HCT116 (cell line): ENCODE results near the gene STK32B. TPM values are rescaled to one million over a fixed set of nuclear protein-coding genes. Genes with fewer than 3 reads are reported as not detected.

Experiments
- ATAC-seq: fragments of 200-7000 bp; cut with Tn5 transposase; 2 replicates; pipeline ENCODE4 v1.9.1; 2020; ENCODE audit warnings: mild to moderate bottlenecking, moderate library complexity
- BruUV-seq: library from RNA; stranded (reverse); fragments of 400-500 nt; replicated peaks from 2 replicates; lab custom pipeline; 2021; lab: Mats Ljungman, UMichigan
- CTCF ChIA-PET: fragments of 300-600 bp; sonication (Branson Sonifier 250); formaldehyde crosslinking; loops from one replicate; lab custom pipeline; 2021; ENCODE audit warnings: antibody characterized with exemption; lab: Charles Lee
- POLR2A ChIA-PET: fragments of 300-600, 350-600 bp; sonication (Branson Sonifier 250); formaldehyde crosslinking; loops from one replicate; lab custom pipeline; 2021; ENCODE audit warnings: antibody characterized with exemption; lab: Charles Lee
- RAD21 ChIA-PET, 2 experiments: fragments of 300-600 bp; sonication (Branson Sonifier 250); formaldehyde crosslinking; loops; one replicate each; lab custom pipeline; 2023; ENCODE audit warnings: low total read pairs in 2 of 2; ENCODE audit not compliant: uncharacterized antibody in 2 of 2, unreplicated experiment in 2 of 2, low non-redundant PET in 1 of 2; lab: Charles Lee
- DNase-seq: peaks from one replicate; pipeline ENCODE4 v3.0.0-alpha.2; 2010; ENCODE audit warnings: low read depth, low spot score
- H2AFZ ChIP-seq: fragments of 200-600 bp; shearing (Covaris generic), sonication (generic); 2 replicates; pipeline ENCODE4 v1.6.1; 2017; ENCODE audit warnings: low read depth, mixed run types, mixed read lengths, antibody characterized with exemption, low read length; ENCODE audit not compliant: poor library complexity, severe bottlenecking
- H3K27ac ChIP-seq: 2 replicates; pipeline ENCODE4 v1.5.1; 2012; ENCODE audit warnings: low read depth, low read length
- H3K27me3 ChIP-seq: fragments of 200-600 bp; sonication (generic); 2 replicates; pipeline ENCODE4 v1.6.1; 2016; ENCODE audit warnings: mixed run types, low read length, mixed read lengths; ENCODE audit not compliant: insufficient read depth
- H3K36me3 ChIP-seq, 2 experiments: fragments of 200-500 bp in 1 of 2; fragments of 200-600 bp in 1 of 2; sonication (Bioruptor generic) in 1 of 2; sonication (generic) in 1 of 2; 2 replicates each; pipeline versions ENCODE4 v1.5.1 to v1.6.1; 2014 to 2016; ENCODE audit warnings: low read length in 2 of 2, inconsistent platforms in 1 of 2, mixed read lengths in 1 of 2, mixed run types in 1 of 2; ENCODE audit not compliant: insufficient read depth in 2 of 2, control insufficient read depth in 1 of 2
- H3K4me1 ChIP-seq, 2 experiments: fragments of 200-600 bp in 1 of 2; sonication (generic) in 1 of 2; 2 replicates each; pipeline versions ENCODE4 v1.5.1 to v1.6.1; 2012 to 2017; ENCODE audit warnings: low read length in 2 of 2, inconsistent platforms in 1 of 2, mild to moderate bottlenecking in 1 of 2, mixed read lengths in 1 of 2, mixed run types in 1 of 2, moderate library complexity in 1 of 2; ENCODE audit not compliant: insufficient read depth in 2 of 2, control insufficient read depth in 1 of 2
- H3K4me2 ChIP-seq: fragments of 200-600 bp; sonication (generic); 2 replicates; pipeline ENCODE4 v1.6.1; 2017; ENCODE audit warnings: mixed run types, low read length, mixed read lengths
- H3K4me3 ChIP-seq, 2 experiments: fragments of 200-600 bp in 1 of 2; sonication (generic) in 1 of 2; replicated peaks in 1 of 2; 2 replicates each; pipeline ENCODE4 v1.5.1; 2011 to 2016; ENCODE audit warnings: low read length in 2 of 2, control low read depth in 1 of 2, low read depth in 1 of 2, mild to moderate bottlenecking in 1 of 2, mixed read lengths in 1 of 2, mixed run types in 1 of 2
- H3K79me2 ChIP-seq: fragments of 200-600 bp; sonication (generic); 2 replicates; pipeline ENCODE4 v1.6.1; 2017; ENCODE audit warnings: mild to moderate bottlenecking, mixed run types, low read length, moderate library complexity, mixed read lengths; ENCODE audit not compliant: insufficient read depth
- H3K9ac ChIP-seq: fragments of 200-600 bp; sonication (generic); 2 replicates; pipeline ENCODE4 v1.6.1; 2016; ENCODE audit warnings: low read length, mixed read lengths
- H3K9me2 ChIP-seq: fragments of 200-600 bp; sonication (generic), shearing (Covaris generic); 2 replicates; pipeline ENCODE4 v1.6.1; 2017; ENCODE audit warnings: mixed run types, mild to moderate bottlenecking, moderate library complexity; ENCODE audit not compliant: insufficient read depth
- H3K9me3 ChIP-seq, 2 experiments: fragments of 200-500 bp in 1 of 2; fragments of 200-600 bp in 1 of 2; sonication (Bioruptor generic) in 1 of 2; sonication (generic) in 1 of 2; 2 replicates each; pipeline ENCODE4 v1.6.1; 2014 to 2017; ENCODE audit warnings: low read length in 2 of 2, mixed read lengths in 2 of 2, inconsistent platforms in 1 of 2, low read depth in 1 of 2, mild to moderate bottlenecking in 1 of 2, mixed run types in 1 of 2, moderate library complexity in 1 of 2; ENCODE audit not compliant: control insufficient read depth in 1 of 2, insufficient read depth in 1 of 2
- H4K20me1 ChIP-seq: fragments of 200-600 bp; sonication (generic), shearing (Covaris generic); 2 replicates; pipeline ENCODE4 v1.6.1; 2017; ENCODE audit warnings: mixed run types, mild to moderate bottlenecking, moderate library complexity; ENCODE audit not compliant: insufficient read depth
- ATF3 ChIP-seq: IDR thresholded peaks from 2 replicates; pipeline ENCODE4 v1.6.1; 2012
- CBX3 ChIP-seq: IDR thresholded peaks from 2 replicates; pipeline ENCODE4 v1.6.1; 2012; ENCODE audit warnings: low read depth
- CTCF ChIP-seq, 3 experiments: fragments of 200-600 bp in 1 of 3; sonication (generic) in 1 of 3; IDR thresholded peaks in 2 of 3; conservative IDR thresholded peaks in 1 of 3; 2 replicates each; pipeline ENCODE4 v1.5.1; 2012 to 2017; ENCODE audit warnings: low read depth in 2 of 3, low read length in 2 of 3, antibody characterized with exemption in 1 of 3, borderline replicate concordance in 1 of 3, control low read depth in 1 of 3, mild to moderate bottlenecking in 1 of 3, mixed read lengths in 1 of 3, mixed run types in 1 of 3, moderate library complexity in 1 of 3; ENCODE audit not compliant: insufficient read depth in 1 of 3
- EGR1 ChIP-seq: IDR thresholded peaks from 2 replicates; pipeline ENCODE4 v1.6.1; 2012; ENCODE audit warnings: low read depth
- ELF1 ChIP-seq: IDR thresholded peaks from 2 replicates; pipeline ENCODE4 v1.6.1; 2012; ENCODE audit warnings: low read depth, borderline replicate concordance
- EZH2 ChIP-seq: fragments of 200-600 bp; sonication (generic); IDR thresholded peaks from 2 replicates; pipeline ENCODE4 v1.6.1; 2017; ENCODE audit warnings: antibody characterized with exemption, mixed run types
- FOSL1 ChIP-seq: IDR thresholded peaks from 2 replicates; pipeline ENCODE4 v1.6.1; 2012; ENCODE audit warnings: low read depth
- POLR2A ChIP-seq: IDR thresholded peaks from 2 replicates; pipeline ENCODE4 v1.7.0; 2011; ENCODE audit warnings: borderline replicate concordance; ENCODE audit not compliant: insufficient read depth, insufficient read length; ENCODE audit errors: extremely low read depth
- POLR2AphosphoS5 ChIP-seq: IDR thresholded peaks from 2 replicates; pipeline ENCODE4 v1.6.1; 2011; ENCODE audit warnings: mild to moderate bottlenecking, low read depth, low read length, moderate library complexity
- RAD21 ChIP-seq: IDR thresholded peaks from 2 replicates; pipeline ENCODE4 v1.6.1; 2012; ENCODE audit warnings: low read depth, mild to moderate bottlenecking
- REST ChIP-seq: IDR thresholded peaks from 2 replicates; pipeline ENCODE4 v1.6.1; 2012; ENCODE audit warnings: low read depth
- SIN3A ChIP-seq: IDR thresholded peaks from 2 replicates; pipeline ENCODE4 v1.6.1; 2012; ENCODE audit warnings: low read depth
- SP1 ChIP-seq: IDR thresholded peaks from 2 replicates; pipeline ENCODE4 v1.6.1; 2012; ENCODE audit warnings: low read depth
- SRF ChIP-seq: IDR thresholded peaks from 2 replicates; pipeline ENCODE4 v1.6.1; 2012; ENCODE audit warnings: low read depth
- TCF7L2 ChIP-seq: IDR thresholded peaks from 2 replicates; pipeline ENCODE4 v1.7.0; 2011; ENCODE audit warnings: borderline replicate concordance, inconsistent platforms; ENCODE audit not compliant: insufficient read depth, insufficient read length; ENCODE audit errors: extremely low read depth
- YY1 ChIP-seq: IDR thresholded peaks from 2 replicates; pipeline ENCODE4 v1.6.1; 2011; ENCODE audit warnings: low read length, low read depth, moderate library complexity, mild to moderate bottlenecking; ENCODE audit not compliant: insufficient replicate concordance; ENCODE audit errors: extremely low read depth
- ZBTB33 ChIP-seq: IDR thresholded peaks from 2 replicates; pipeline ENCODE4 v1.6.1; 2011; ENCODE audit warnings: mild to moderate bottlenecking, low read length, moderate library complexity; ENCODE audit not compliant: insufficient replicate concordance; ENCODE audit errors: extremely low read depth
- ZFX ChIP-seq: fragments of 450-650 bp; IDR thresholded peaks from 2 replicates; pipeline ENCODE4 v1.6.1; 2017
- ZNF274 ChIP-seq: fragments of 200-500 bp; sonication (Bioruptor generic); IDR thresholded peaks from 2 replicates; pipeline ENCODE4 v1.6.1; 2014; ENCODE audit warnings: mild to moderate bottlenecking, low read depth, low read length, inconsistent platforms
- intact Hi-C: fragments of 100-400 bp; cut with micrococcal nuclease; formaldehyde crosslinking; loops from 2 replicates; pipeline ENCODE4 v1.10.0; 2022
- total RNA-seq: library from RNA; stranded (reverse); gene quantifications from one replicate; pipeline ENCODE4 v1.2.1, GENCODE V29; 2021; ENCODE audit not compliant: unreplicated experiment

Gene STK32B
- total RNA-seq, 1 experiment from 2014 or later: not detected

DNA sequence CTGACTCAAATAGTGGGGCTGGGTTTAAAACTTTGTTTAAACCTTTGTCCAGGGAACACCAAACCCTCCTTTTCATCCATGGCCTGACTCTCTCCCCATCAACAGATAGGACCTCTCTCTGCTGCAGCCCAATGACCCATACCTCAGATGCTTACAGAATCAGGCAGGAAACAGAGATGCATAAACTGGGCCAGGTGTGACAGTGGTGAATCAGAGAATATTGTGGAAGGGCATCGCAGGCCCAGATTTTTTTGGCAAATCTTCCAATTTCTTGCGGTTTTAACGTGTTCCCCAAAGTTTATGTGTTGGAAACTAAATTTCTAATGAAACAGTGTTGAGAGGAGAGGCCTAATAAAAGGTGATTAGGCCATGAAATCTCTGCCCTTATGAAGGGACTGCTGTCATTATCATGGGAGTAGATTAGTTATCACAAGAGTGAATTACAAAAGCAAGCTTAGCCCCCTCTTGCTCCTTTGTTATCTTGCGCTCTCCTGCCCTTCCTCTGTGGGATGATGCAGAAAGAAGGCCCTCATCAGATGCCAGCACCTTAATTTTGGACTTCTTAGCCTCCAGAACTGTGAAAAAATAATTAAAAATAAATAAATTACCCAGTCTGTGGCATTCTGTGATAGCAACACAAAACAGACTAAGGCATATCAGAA lies 82.8 kb downstream of the STK32B start:
- ChIA-PET POLR2A (no interaction called here), CTCF (no interaction called here), RAD21 (no interaction called here)
- TF ChIP-seq CBX3: no peak
- no peak for TF ChIP-seq ZNF274
- TF ChIP-seq ZBTB33: no peak
- TF ChIP-seq SIN3A: no peak
- no peak for TF ChIP-seq CTCF (IDR thresholded peaks at IDR 0.05 in 2 of 3, conservative IDR thresholded peaks at IDR 0.05 in 1 of 3; ENCODE audit: borderline replicate concordance in 1 of 3, insufficient read depth in 1 of 3, low read depth in 2 of 3, low read length in 2 of 3)
- no peak for TF ChIP-seq FOSL1
- TF ChIP-seq YY1: no peak
- TF ChIP-seq EGR1: no peak
- no peak for TF ChIP-seq ELF1
- TF ChIP-seq SP1: no peak
- no peak for TF ChIP-seq ZFX
- no peak for TF ChIP-seq ATF3
- TF ChIP-seq REST: no peak
- no peak for TF ChIP-seq POLR2A
- no peak for TF ChIP-seq RAD21
- TF ChIP-seq TCF7L2: no peak
- TF ChIP-seq POLR2AphosphoS5: no peak
- no peak for TF ChIP-seq SRF
- TF ChIP-seq EZH2: no peak
- no peak overlapping the region for H3K27ac ChIP-seq
- DNase-seq (no peak), ATAC-seq (no peak)
- no peak overlapping the region for H3K9ac ChIP-seq
- intact Hi-C loops: no loop called here
- peaks cover 75% of the 10 kb centered on the region for H3K27me3 ChIP-seq
- H2AFZ ChIP-seq: no peak overlapping the region
- H3K4me2 ChIP-seq: no peak overlapping the region
- no peaks in the 10 kb centered on the region for H4K20me1 ChIP-seq
- no peaks in the 10 kb centered on the region for H3K4me1 ChIP-seq
- H3K4me3 ChIP-seq: no peak overlapping the region
- no peaks in the 10 kb centered on the region for H3K36me3 ChIP-seq
- BruUV-seq: no TSS peak
- H3K9me3 ChIP-seq: no peaks in the 10 kb centered on the region
- no peaks in the 10 kb centered on the region for H3K79me2 ChIP-seq
- H3K9me2 ChIP-seq: no peaks in the 10 kb centered on the region
